Neural cell (in vitro differentiated cells): ENCODE results near the gene MAML2. TPM values are rescaled to one million over a fixed set of nuclear protein-coding genes. Genes with fewer than 3 reads are reported as not detected.

Source experiments
- H2AFZ ChIP-seq: fragments of 200-600, 300-800 bp; sonication (generic), shearing (Covaris generic); 2 replicates; pipeline ENCODE4 v1.6.0; 2014; ENCODE audit warnings: low read depth, mild to moderate bottlenecking, antibody characterized with exemption, low read length, moderate library complexity
- H3F3A ChIP-seq: fragments of 200-600 bp; shearing (Covaris generic); 2 replicates; pipeline ENCODE4 v1.6.1; 2016; ENCODE audit warnings: mild to moderate bottlenecking, moderate library complexity, mixed read lengths, antibody characterized with exemption, low read length; ENCODE audit not compliant: insufficient read depth, poor library complexity, severe bottlenecking
- H3K27ac ChIP-seq: fragments of 200-600, 300-800 bp; sonication (generic), shearing (Covaris generic); 2 replicates; pipeline ENCODE4 v1.5.1; 2014; ENCODE audit warnings: mild to moderate bottlenecking, low read length, moderate library complexity
- H3K27me3 ChIP-seq: fragments of 300-800, 200-600 bp; sonication (generic), shearing (Covaris generic); 2 replicates; pipeline ENCODE4 v1.6.0; 2014; ENCODE audit warnings: mild to moderate bottlenecking, low read depth, low read length, moderate library complexity; ENCODE audit not compliant: insufficient read depth
- H3K36me3 ChIP-seq: fragments of 300-800, 200-600 bp; sonication (generic), shearing (Covaris generic); 2 replicates; pipeline ENCODE4 v1.5.1; 2014; ENCODE audit warnings: mild to moderate bottlenecking, antibody characterized with exemption, low read length, moderate library complexity; ENCODE audit not compliant: insufficient read depth
- H3K4me2 ChIP-seq: fragments of 300-800, 200-600 bp; sonication (generic), shearing (Covaris generic); 2 replicates; pipeline ENCODE4 v1.6.0; 2014; ENCODE audit warnings: mild to moderate bottlenecking, low read length
- H3K4me3 ChIP-seq: fragments of 300-800, 200-600 bp; sonication (generic), shearing (Covaris generic); 2 replicates; pipeline ENCODE4 v1.5.1; 2014; ENCODE audit warnings: mild to moderate bottlenecking, low read length, moderate library complexity
- H3K79me2 ChIP-seq: fragments of 200-600 bp; shearing (Covaris generic); replicated peaks from 2 replicates; pipeline ENCODE4 v1.6.0; 2014; ENCODE audit warnings: mild to moderate bottlenecking, low read length, moderate library complexity; ENCODE audit not compliant: insufficient read depth
- H3K9ac ChIP-seq: fragments of 300-800, 200-600 bp; sonication (generic), shearing (Covaris generic); 2 replicates; pipeline ENCODE4 v1.6.1; 2016; ENCODE audit warnings: mild to moderate bottlenecking, low read length, mixed read lengths
- H3K9me2 ChIP-seq: fragments of 200-600 bp; shearing (Covaris generic); 2 replicates; pipeline ENCODE4 v1.6.1; 2016; ENCODE audit warnings: mild to moderate bottlenecking, low read length, mixed read lengths; ENCODE audit not compliant: insufficient read depth
- H3K9me3 ChIP-seq: fragments of 200-600, 300-800 bp; sonication (generic), shearing (Covaris generic); 2 replicates; pipeline ENCODE4 v1.6.1; 2016; ENCODE audit warnings: mild to moderate bottlenecking, mixed run types, low read length, moderate library complexity, mixed read lengths
- H4K20me1 ChIP-seq: fragments of 200-600 bp; shearing (Covaris generic); 2 replicates; pipeline ENCODE4 v1.6.1; 2016; ENCODE audit warnings: mild to moderate bottlenecking, mixed run types; ENCODE audit not compliant: insufficient read depth
- CTCF ChIP-seq: fragments of 450-650 bp; IDR thresholded peaks from 2 replicates; pipeline ENCODE4 v1.5.1; 2014; ENCODE audit warnings: antibody characterized with exemption, mild to moderate bottlenecking, moderate library complexity; ENCODE audit not compliant: poor library complexity, severe bottlenecking
- EP300 ChIP-seq: fragments of 450-650 bp; conservative IDR thresholded peaks from 2 replicates; pipeline ENCODE4 v1.6.1; 2014; ENCODE audit warnings: antibody characterized with exemption, mild to moderate bottlenecking, moderate library complexity; ENCODE audit not compliant: poor library complexity, severe bottlenecking
- EZH2 ChIP-seq: fragments of 200-600, 300-800 bp; shearing (Covaris generic), sonication (generic); IDR thresholded peaks from 2 replicates; pipeline ENCODE4 v1.6.1; 2014; ENCODE audit warnings: antibody characterized with exemption, low read length, borderline replicate concordance, mild to moderate bottlenecking; ENCODE audit not compliant: insufficient read depth, poor library complexity, severe bottlenecking
- MXI1 ChIP-seq: fragments of 450-650 bp; conservative IDR thresholded peaks from 2 replicates; pipeline ENCODE4 v1.6.1; 2014; ENCODE audit warnings: antibody characterized with exemption, mild to moderate bottlenecking; ENCODE audit not compliant: poor library complexity, severe bottlenecking
- POLR2AphosphoS5 ChIP-seq: IDR thresholded peaks from 2 replicates; pipeline ENCODE4 v1.6.1; 2012
- RAD21 ChIP-seq: fragments of 450-650 bp; conservative IDR thresholded peaks from 2 replicates; pipeline ENCODE4 v1.6.1; 2014; ENCODE audit warnings: antibody characterized with exemption, mild to moderate bottlenecking, moderate library complexity
- REST ChIP-seq: IDR thresholded peaks from 2 replicates; pipeline ENCODE4 v1.6.1; 2012; ENCODE audit warnings: borderline replicate concordance
- SMC3 ChIP-seq: fragments of 450-650 bp; conservative IDR thresholded peaks from 2 replicates; pipeline ENCODE4 v1.6.1; 2014; ENCODE audit warnings: antibody characterized with exemption, mild to moderate bottlenecking, moderate library complexity; ENCODE audit not compliant: poor library complexity
- TAF1 ChIP-seq: IDR thresholded peaks from 2 replicates; pipeline ENCODE4 v1.6.1; 2012; ENCODE audit warnings: low read depth
- polyA plus RNA-seq: library from polyadenylated mRNA; depleted of rRNA; stranded (reverse); fragments of >200 nt; gene quantifications from 2 replicates; pipeline ENCODE4 v1.2.3, GENCODE V29; 2014

The MAML2 gene
- polyA plus RNA-seq, 1 donor from 2014 or later: 3.6 TPM

GRCh38 chr11:95991545-95991944 is 351.4 kb downstream of the MAML2 start:
- Histone ChIP-seq H3K4me3 (no peak overlapping the region), H2AFZ (no peak overlapping the region), H3K9me3 (no peaks in the 10 kb centered on the region), H3K9ac (no peak overlapping the region), H3K9me2 (no peaks in the 10 kb centered on the region), H3K4me2 (no peak overlapping the region), H4K20me1 (no peaks in the 10 kb centered on the region), H3K36me3 (no peaks in the 10 kb centered on the region), H3K79me2 (no peaks in the 10 kb centered on the region), H3K27me3 (no peaks in the 10 kb centered on the region), H3K27ac (no peak overlapping the region), H3F3A (no peaks in the 10 kb centered on the region)
- TF ChIP-seq EP300: no peak
- TF ChIP-seq TAF1: no peak
- no peak for TF ChIP-seq EZH2
- no peak for TF ChIP-seq RAD21
- no peak for TF ChIP-seq REST
- no peak for TF ChIP-seq CTCF
- no peak for TF ChIP-seq SMC3
- TF ChIP-seq POLR2AphosphoS5: no peak
- no peak for TF ChIP-seq MXI1

GRCh38 chr11:95991101-95991500 is 351.9 kb downstream of the MAML2 start:
- H3K36me3 ChIP-seq: no peaks in the 10 kb centered on the region
- no peaks in the 10 kb centered on the region for H3K9me3 ChIP-seq
- H3K4me2 ChIP-seq: no peak overlapping the region
- H2AFZ ChIP-seq: no peak overlapping the region
- no peaks in the 10 kb centered on the region for H3K79me2 ChIP-seq
- H3K27ac ChIP-seq: no peak overlapping the region
- no peaks in the 10 kb centered on the region for H3K27me3 ChIP-seq
- no peak overlapping the region for H3K4me3 ChIP-seq
- no peak for TF ChIP-seq EP300
- no peak for TF ChIP-seq SMC3
- TF ChIP-seq REST: no peak
- no peak for TF ChIP-seq EZH2
- no peak for TF ChIP-seq MXI1
- TF ChIP-seq POLR2AphosphoS5: no peak
- no peak for TF ChIP-seq CTCF
- no peak for TF ChIP-seq RAD21
- TF ChIP-seq TAF1: no peak
- H3F3A ChIP-seq: no peaks in the 10 kb centered on the region
- H4K20me1 ChIP-seq: no peaks in the 10 kb centered on the region
- H3K9me2 ChIP-seq: no peaks in the 10 kb centered on the region
- no peak overlapping the region for H3K9ac ChIP-seq
